ENCODE results near the gene CACNA1D.

- TF ChIP-seq CTCF (optimal IDR thresholded peaks at IDR 0.05 in 1 of 3, IDR thresholded peaks at IDR 0.05 in 1 of 3, conservative IDR thresholded peaks at IDR 0.05 in 1 of 3; ENCODE audit: extremely low read depth in 1 of 3, insufficient read depth in 2 of 3, low read length in 3 of 3): no peak
- no peak for TF ChIP-seq EZH2 (IDR thresholded peaks at IDR 0.05; ENCODE audit: low read length)
Observed at GRCh38 chr3:53833053-53833645, 338.7 kb downstream of the CACNA1D start.
